Hepatocyte (in vitro differentiated cells): ENCODE measurements around the gene STIMATE. TPM values are rescaled to one million over a fixed set of nuclear protein-coding genes. Genes with fewer than 3 reads are reported as not detected.

ENCODE experiments used
- DNase-seq: peaks from one replicate; pipeline ENCODE4 v3.0.0-alpha.2; 2016; ENCODE audit warnings: low spot score
- H2AFZ ChIP-seq: fragments of 200-600 bp; sonication (generic); 2 replicates; pipeline ENCODE4 v1.6.0; 2016; ENCODE audit warnings: antibody characterized with exemption, mild to moderate bottlenecking
- H3K27ac ChIP-seq: fragments of 200-600 bp; sonication (generic); 2 replicates; pipeline ENCODE4 v1.5.1; 2016; ENCODE audit warnings: mild to moderate bottlenecking
- H3K27me3 ChIP-seq: fragments of 200-600 bp; sonication (generic); 2 replicates; pipeline ENCODE4 v1.6.1; 2016
- H3K36me3 ChIP-seq: fragments of 200-600 bp; sonication (generic); replicated peaks from 2 replicates; pipeline ENCODE4 v1.5.1; 2016; ENCODE audit warnings: low read depth; ENCODE audit not compliant: insufficient read depth
- H3K4me1 ChIP-seq: fragments of 200-600 bp; sonication (generic); 2 replicates; pipeline ENCODE4 v1.5.1; 2016; ENCODE audit warnings: mild to moderate bottlenecking, moderate library complexity; ENCODE audit not compliant: insufficient read depth
- H3K4me2 ChIP-seq: fragments of 200-600 bp; sonication (generic); 2 replicates; pipeline ENCODE4 v1.6.0; 2016
- H3K4me3 ChIP-seq: fragments of 200-600 bp; sonication (generic); 2 replicates; pipeline ENCODE4 v1.5.1; 2016; ENCODE audit warnings: mild to moderate bottlenecking
- H3K79me2 ChIP-seq: fragments of 200-600 bp; sonication (generic); 2 replicates; pipeline ENCODE4 v1.6.0; 2017; ENCODE audit warnings: mild to moderate bottlenecking
- H3K9me2 ChIP-seq: fragments of 200-600 bp; sonication (generic); replicated peaks from 2 replicates; pipeline ENCODE4 v1.6.0; 2017; ENCODE audit warnings: mild to moderate bottlenecking; ENCODE audit not compliant: insufficient read depth
- H3K9me3 ChIP-seq: fragments of 200-600 bp; sonication (generic); 2 replicates; pipeline ENCODE4 v1.5.1; 2016; ENCODE audit warnings: low read depth, mild to moderate bottlenecking
- H4K20me1 ChIP-seq: fragments of 200-600 bp; sonication (generic); 2 replicates; pipeline ENCODE4 v1.6.0; 2016; ENCODE audit warnings: mild to moderate bottlenecking; ENCODE audit not compliant: insufficient read depth, poor library complexity, severe bottlenecking
- EZH2 ChIP-seq: fragments of 200-600 bp; sonication (generic); IDR thresholded peaks from 2 replicates; pipeline ENCODE4 v1.6.1; 2016; ENCODE audit warnings: antibody characterized with exemption, mild to moderate bottlenecking, borderline replicate concordance
- EZH2phosphoT487 ChIP-seq: fragments of 200-600 bp; sonication (generic); IDR thresholded peaks from one replicate; pipeline ENCODE4 v1.6.1; 2018; ENCODE audit warnings: antibody characterized with exemption, mild to moderate bottlenecking, low read depth, moderate library complexity; ENCODE audit not compliant: unreplicated experiment, severe bottlenecking
- WGBS: methylation state at CpG from one replicate; pipeline ENCODE4 v1.1.6; 2016; ENCODE audit warnings: low lambda C conversion rate; ENCODE audit errors: missing lambda C conversion rate; 5-methylcytosine and 5-hydroxymethylcytosine counted together
- polyA plus RNA-seq: library from polyadenylated mRNA; unstranded; fragments of >200 nt; fragmentation: Nextera tagmentation; extraction: Ambion mirVana; gene quantifications from 2 replicates; pipeline ENCODE4 v1.2.1, GENCODE V29; 2016
- total RNA-seq: library from RNA; depleted of rRNA; stranded (reverse); fragments of >200 nt; gene quantifications from 2 replicates; pipeline ENCODE4 v1.2.3, GENCODE V29; 2014
- TF ChIP-seq, protein P1 (sequence below): fragments of 200-600 bp; sonication (generic); IDR thresholded peaks from 2 replicates; pipeline ENCODE4 v1.5.1; 2016; ENCODE audit warnings: antibody characterized with exemption, mild to moderate bottlenecking; ENCODE audit not compliant: poor library complexity

STIMATE gene
- total and polyA plus RNA-seq, 2 experiments from 2014 or later: 14.5 to 20.4 TPM

DNA sequence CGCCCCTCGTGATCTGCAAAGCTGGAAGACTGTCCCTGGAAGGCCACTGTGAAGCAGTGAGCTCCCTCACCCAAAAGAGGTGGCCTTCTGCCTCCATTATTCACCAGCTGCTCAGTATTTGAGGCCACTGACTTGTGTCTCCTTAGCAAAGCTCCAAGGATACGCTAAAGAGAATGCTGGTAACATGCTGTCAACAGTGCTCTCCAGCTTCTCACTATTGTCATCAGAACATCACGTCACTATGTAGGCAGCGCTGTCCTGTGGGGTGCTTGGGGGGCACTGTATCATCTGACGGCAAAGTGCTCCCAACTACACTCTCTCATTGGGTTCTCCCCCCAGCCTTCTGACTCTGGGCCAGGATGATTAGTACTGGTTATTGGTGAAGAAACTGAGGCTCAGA, 81.1 kb downstream of the STIMATE start:
- Histone ChIP-seq H3K79me2 (no peaks in the 10 kb centered on the region), H3K27me3 (no peaks in the 10 kb centered on the region), H3K4me3 (no peak overlapping the region), H3K9me2 (no peaks in the 10 kb centered on the region), H3K4me1 (no peaks in the 10 kb centered on the region), H2AFZ (no peak overlapping the region), H3K36me3 (no peaks in the 10 kb centered on the region), H3K4me2 (no peak overlapping the region), H4K20me1 (no peaks in the 10 kb centered on the region), H3K27ac (no peak overlapping the region), H3K9me3 (no peaks in the 10 kb centered on the region)
- WGBS: 96% methylated on average over 6 of the region's 6 CpGs
- DNase-seq: no peak
- TF ChIP-seq EZH2 (no peak), EZH2phosphoT487 (no peak)
- TF ChIP-seq, protein P1, sequence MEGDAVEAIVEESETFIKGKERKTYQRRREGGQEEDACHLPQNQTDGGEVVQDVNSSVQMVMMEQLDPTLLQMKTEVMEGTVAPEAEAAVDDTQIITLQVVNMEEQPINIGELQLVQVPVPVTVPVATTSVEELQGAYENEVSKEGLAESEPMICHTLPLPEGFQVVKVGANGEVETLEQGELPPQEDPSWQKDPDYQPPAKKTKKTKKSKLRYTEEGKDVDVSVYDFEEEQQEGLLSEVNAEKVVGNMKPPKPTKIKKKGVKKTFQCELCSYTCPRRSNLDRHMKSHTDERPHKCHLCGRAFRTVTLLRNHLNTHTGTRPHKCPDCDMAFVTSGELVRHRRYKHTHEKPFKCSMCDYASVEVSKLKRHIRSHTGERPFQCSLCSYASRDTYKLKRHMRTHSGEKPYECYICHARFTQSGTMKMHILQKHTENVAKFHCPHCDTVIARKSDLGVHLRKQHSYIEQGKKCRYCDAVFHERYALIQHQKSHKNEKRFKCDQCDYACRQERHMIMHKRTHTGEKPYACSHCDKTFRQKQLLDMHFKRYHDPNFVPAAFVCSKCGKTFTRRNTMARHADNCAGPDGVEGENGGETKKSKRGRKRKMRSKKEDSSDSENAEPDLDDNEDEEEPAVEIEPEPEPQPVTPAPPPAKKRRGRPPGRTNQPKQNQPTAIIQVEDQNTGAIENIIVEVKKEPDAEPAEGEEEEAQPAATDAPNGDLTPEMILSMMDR: no peak

DNA sequence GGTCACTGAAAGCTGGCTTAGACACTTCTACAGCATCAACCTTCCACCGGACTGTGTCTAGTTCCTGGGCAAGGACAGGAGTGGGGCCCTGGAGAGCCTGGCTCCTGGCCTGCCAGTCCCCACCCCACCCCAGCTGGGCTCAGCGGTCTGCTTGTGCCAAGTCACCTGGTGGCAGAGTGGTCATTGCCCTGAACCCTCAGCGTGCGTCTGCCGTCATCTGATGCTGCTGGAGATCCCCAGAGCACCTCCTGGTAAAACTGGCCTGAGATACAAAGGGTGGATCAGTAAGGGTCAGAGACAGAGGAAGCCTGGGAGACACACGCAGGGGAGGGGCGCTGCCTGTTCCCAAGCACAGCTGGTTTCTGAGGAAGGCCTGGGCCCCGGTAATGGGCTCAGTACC, 83.5 kb downstream of the STIMATE start:
- no peak overlapping the region for H2AFZ ChIP-seq
- H3K36me3 ChIP-seq: no peaks in the 10 kb centered on the region
- no peak for DNase-seq
- no peaks in the 10 kb centered on the region for H3K4me1 ChIP-seq
- no peaks in the 10 kb centered on the region for H3K27me3 ChIP-seq
- WGBS: 87% methylated on average over 8 of the region's 8 CpGs
- H3K9me3 ChIP-seq: no peaks in the 10 kb centered on the region
- H3K4me2 ChIP-seq: no peak overlapping the region
- no peak overlapping the region for H3K4me3 ChIP-seq
- TF ChIP-seq EZH2phosphoT487 (no peak), EZH2 (no peak)
- TF ChIP-seq, protein P1: no peak
- H4K20me1 ChIP-seq: no peaks in the 10 kb centered on the region
- H3K27ac ChIP-seq: no peak overlapping the region
- no peaks in the 10 kb centered on the region for H3K9me2 ChIP-seq
- no peaks in the 10 kb centered on the region for H3K79me2 ChIP-seq

DNA sequence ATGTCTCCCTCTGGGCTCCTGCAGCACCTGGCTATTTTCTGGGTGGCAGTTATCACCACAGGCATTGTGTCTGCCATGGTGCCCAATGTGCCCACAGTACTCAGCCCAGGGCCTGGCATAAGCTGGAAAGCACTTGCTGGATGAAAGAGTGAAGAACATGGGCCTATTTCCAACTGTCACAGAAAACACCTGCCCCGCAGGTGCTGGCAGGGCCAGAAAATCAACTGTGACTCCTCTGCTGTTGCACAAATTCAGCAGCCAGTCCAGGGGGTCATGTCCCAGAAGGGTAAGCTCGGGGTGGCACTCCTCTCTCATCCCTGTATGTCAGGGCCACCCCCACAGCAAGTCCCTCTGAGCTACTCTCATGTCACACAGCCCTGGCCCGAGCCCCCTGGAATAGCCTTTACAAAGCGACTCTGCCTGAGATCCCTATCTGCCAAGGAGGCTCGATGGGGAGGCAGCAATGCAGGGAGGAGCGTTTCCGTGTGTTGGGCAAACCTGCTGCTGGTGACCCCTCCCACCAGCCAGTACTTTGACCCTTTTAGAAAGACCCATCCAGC, 85.8 kb downstream of the STIMATE start:
- Histone ChIP-seq H3K27me3 (no peaks in the 10 kb centered on the region), H3K9me2 (no peaks in the 10 kb centered on the region), H3K4me2 (no peak overlapping the region), H3K36me3 (no peaks in the 10 kb centered on the region), H4K20me1 (no peaks in the 10 kb centered on the region), H3K4me3 (no peak overlapping the region), H3K27ac (no peak overlapping the region), H2AFZ (no peak overlapping the region), H3K4me1 (no peaks in the 10 kb centered on the region), H3K79me2 (no peaks in the 10 kb centered on the region), H3K9me3 (no peaks in the 10 kb centered on the region)
- 76% methylated on average over 7 of the region's 7 CpGs for WGBS
- no peak for TF ChIP-seq EZH2phosphoT487
- TF ChIP-seq EZH2: no peak
- TF ChIP-seq, protein P1: no peak
- no peak for DNase-seq

DNA sequence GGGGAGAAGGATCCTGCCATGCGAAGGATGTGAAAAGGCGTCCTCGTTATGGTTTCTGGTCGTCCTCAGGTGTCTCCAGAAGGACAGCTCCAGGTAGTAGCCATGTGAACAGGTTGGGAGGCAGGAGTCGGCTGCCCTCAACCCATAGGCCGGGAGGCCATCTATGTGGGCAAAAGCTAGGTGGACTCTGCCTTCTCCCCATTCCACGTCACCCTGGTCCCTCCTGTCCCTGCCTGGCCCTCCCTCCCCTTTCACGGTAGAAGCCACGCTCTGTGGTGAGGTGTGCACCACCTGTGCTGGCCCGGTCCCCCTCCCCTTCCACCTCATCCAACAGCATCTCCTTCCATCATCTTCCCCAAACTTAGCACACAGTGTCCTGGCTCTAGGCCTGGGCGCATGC, 86.4 kb downstream of the STIMATE start:
- 94% methylated on average over 9 of the region's 11 CpGs for WGBS
- no peak for TF ChIP-seq EZH2
- no peak for TF ChIP-seq EZH2phosphoT487
- TF ChIP-seq, protein P1: no peak
- H3K4me1 ChIP-seq: no peaks in the 10 kb centered on the region
- H3K4me3 ChIP-seq: no peak overlapping the region
- H4K20me1 ChIP-seq: no peaks in the 10 kb centered on the region
- H3K27me3 ChIP-seq: no peaks in the 10 kb centered on the region
- no peak for DNase-seq
- H3K4me2 ChIP-seq: no peak overlapping the region
- H2AFZ ChIP-seq: no peak overlapping the region
- no peaks in the 10 kb centered on the region for H3K9me2 ChIP-seq
- H3K27ac ChIP-seq: no peak overlapping the region
- H3K79me2 ChIP-seq: no peaks in the 10 kb centered on the region
- no peaks in the 10 kb centered on the region for H3K9me3 ChIP-seq
- no peaks in the 10 kb centered on the region for H3K36me3 ChIP-seq
